Measurements from ENCODE around the gene EYA4.

EYA4 gene

GRCh38 chr6:133423242-133423641 is 182.1 kb downstream of the EYA4 start:
- TF ChIP-seq CTCF (IDR thresholded peaks at IDR 0.05): no peak
- H3K27ac ChIP-seq: no peak overlapping the region
- DNase-seq: no peak
- H3K27me3 ChIP-seq: no peaks in the 10 kb centered on the region
- intact Hi-C loops (cut with DNase I; ENCODE audit: low total_unique reads): no loop called here
- no peaks in the 10 kb centered on the region for H3K9me3 ChIP-seq
- H3K36me3 ChIP-seq: no peaks in the 10 kb centered on the region
- no peak overlapping the region for H3K4me3 ChIP-seq
- H3K4me1 ChIP-seq: no peaks in the 10 kb centered on the region

GRCh38 chr6:133424359-133424758 is 183.2 kb downstream of the EYA4 start:
- H3K27ac ChIP-seq: no peak overlapping the region
- H3K27me3 ChIP-seq: no peaks in the 10 kb centered on the region
- intact Hi-C loops (cut with DNase I; ENCODE audit: low total_unique reads): no loop called here
- no peaks in the 10 kb centered on the region for H3K9me3 ChIP-seq
- H3K4me1 ChIP-seq: no peaks in the 10 kb centered on the region
- no peak for TF ChIP-seq CTCF (IDR thresholded peaks at IDR 0.05)
- H3K4me3 ChIP-seq: no peak overlapping the region
- no peaks in the 10 kb centered on the region for H3K36me3 ChIP-seq
- DNase-seq: no peak

GRCh38 chr6:133426038-133426437 is 184.9 kb downstream of the EYA4 start:
- no peaks in the 10 kb centered on the region for H3K36me3 ChIP-seq
- no peak overlapping the region for H3K27ac ChIP-seq
- no peaks in the 10 kb centered on the region for H3K9me3 ChIP-seq
- TF ChIP-seq CTCF (IDR thresholded peaks at IDR 0.05): no peak
- H3K4me1 ChIP-seq: no peaks in the 10 kb centered on the region
- no peaks in the 10 kb centered on the region for H3K27me3 ChIP-seq
- H3K4me3 ChIP-seq: no peak overlapping the region
- intact Hi-C loops (cut with DNase I; ENCODE audit: low total_unique reads): no loop called here
- DNase-seq: no peak

- TF ChIP-seq CTCF (IDR thresholded peaks at IDR 0.05): no peak
- H3K36me3 ChIP-seq: no peaks in the 10 kb centered on the region
- intact Hi-C loops (cut with DNase I; ENCODE audit: low total_unique reads): no loop called here
- DNase-seq: no peak
- no peaks in the 10 kb centered on the region for H3K9me3 ChIP-seq
- no peaks in the 10 kb centered on the region for H3K27me3 ChIP-seq
- no peaks in the 10 kb centered on the region for H3K4me1 ChIP-seq
- H3K4me3 ChIP-seq: no peak overlapping the region
- H3K27ac ChIP-seq: no peak overlapping the region
Observed at GRCh38 chr6:133428295-133428694, 187.1 kb downstream of the EYA4 start.

- Histone ChIP-seq H3K27ac (no peak overlapping the region), H3K9me3 (no peaks in the 10 kb centered on the region), H3K27me3 (no peaks in the 10 kb centered on the region), H3K4me3 (no peak overlapping the region), H3K4me1 (no peaks in the 10 kb centered on the region), H3K36me3 (no peaks in the 10 kb centered on the region)
- DNase-seq: no peak
- intact Hi-C loops (cut with DNase I; ENCODE audit: low total_unique reads): loop anchor here (5.0 kb wide), 1 partner anchor 1782 kb away; no protein-coding TSS in a partner anchor
- no peak for TF ChIP-seq CTCF (IDR thresholded peaks at IDR 0.05)
Observed at GRCh38 chr6:133430530-133430929, 189.4 kb downstream of the EYA4 start.

- Histone ChIP-seq H3K27me3 (no peaks in the 10 kb centered on the region), H3K9me3 (no peaks in the 10 kb centered on the region), H3K27ac (no peak overlapping the region), H3K36me3 (no peaks in the 10 kb centered on the region), H3K4me3 (no peak overlapping the region), H3K4me1 (no peaks in the 10 kb centered on the region)
- DNase-seq: no peak
- no peak for TF ChIP-seq CTCF (IDR thresholded peaks at IDR 0.05)
- intact Hi-C loops (cut with DNase I; ENCODE audit: low total_unique reads): loop anchor here (5.0 kb wide), 1 partner anchor 1781 kb away; no protein-coding TSS in a partner anchor
Observed at GRCh38 chr6:133431031-133431430, 189.9 kb downstream of the EYA4 start.

Measured in tibial artery (tissue), 4 donors.